HepG2 (cell line): ENCODE data around the gene ADAMTS18. TPM values are rescaled to one million over a fixed set of nuclear protein-coding genes. Genes with fewer than 3 reads are reported as not detected.

Experiments
- ARNT2 ChIP-seq: sonication (generic); formaldehyde crosslinking; IDR thresholded peaks from 2 replicates; pipeline ENCODE4 v1.8.0; 2022; ENCODE audit warnings: mild to moderate bottlenecking, low read depth, missing genetic modification reagents, moderate library complexity
- CBX1 ChIP-seq: IDR thresholded peaks from one replicate; pipeline ENCODE4 v1.6.1; 2016; ENCODE audit warnings: antibody characterized with exemption, low read depth
- MATR3 ChIP-seq: sonication (generic); formaldehyde crosslinking; IDR thresholded peaks from 2 replicates; pipeline ENCODE4 v1.4.0; 2020; ENCODE audit warnings: missing genetic modification reagents
- SIN3A ChIP-seq: IDR thresholded peaks from 2 replicates; pipeline ENCODE4 v1.6.1; 2011; ENCODE audit warnings: low read depth, mild to moderate bottlenecking, control low read depth, low read length, borderline replicate concordance
- SMAD1 ChIP-seq: sonication (generic); formaldehyde crosslinking; IDR thresholded peaks from 2 replicates; pipeline ENCODE4 v1.4.0; 2020; ENCODE audit warnings: missing genetic modification reagents, low read depth, mild to moderate bottlenecking, borderline replicate concordance
- TAF15 ChIP-seq: fragments of 200-400 bp; formaldehyde crosslinking; IDR thresholded peaks from one replicate; pipeline ENCODE4 v1.6.1; 2018; ENCODE audit warnings: mild to moderate bottlenecking, low read depth, low read length; ENCODE audit not compliant: poor library complexity, severe bottlenecking
- ZFP90 ChIP-seq: sonication (generic); formaldehyde crosslinking; IDR thresholded peaks from 2 replicates; pipeline ENCODE4 v1.8.0; 2022; ENCODE audit warnings: missing genetic modification reagents, mild to moderate bottlenecking, inconsistent platforms, borderline replicate concordance
- ZNF354B ChIP-seq: sonication (generic); formaldehyde crosslinking; IDR thresholded peaks from 2 replicates; pipeline ENCODE4 v1.8.0; 2022; ENCODE audit warnings: mild to moderate bottlenecking, missing genetic modification reagents
- ZNF430 ChIP-seq: sonication (generic); formaldehyde crosslinking; IDR thresholded peaks from 2 replicates; pipeline ENCODE4 v1.9.0; 2021; ENCODE audit warnings: mild to moderate bottlenecking, missing genetic modification reagents
- ZNF607 ChIP-seq: sonication (generic); formaldehyde crosslinking; IDR thresholded peaks from 2 replicates; pipeline ENCODE4 v1.5.1; 2020; ENCODE audit warnings: missing genetic modification reagents, mild to moderate bottlenecking, borderline replicate concordance
- ZNF768 ChIP-seq: sonication (generic); formaldehyde crosslinking; IDR thresholded peaks from 2 replicates; pipeline ENCODE4 v1.4.0; 2020; ENCODE audit warnings: missing genetic modification reagents
- ZNF850 ChIP-seq: sonication (generic); formaldehyde crosslinking; conservative IDR thresholded peaks from 2 replicates; pipeline ENCODE4 v1.9.0; 2021; ENCODE audit warnings: mild to moderate bottlenecking, missing genetic modification reagents
- polyA plus RNA-seq, 8 experiments: library from polyadenylated mRNA; depleted of rRNA in 3 of 8; stranded (reverse) in 7 of 8; unstranded in 1 of 8; fragments of >200 nt; fragmentation: Illumina TruSeq in 4 of 8; extraction: Trizol in 4 of 8; gene quantifications; 2 replicates each; pipeline versions ENCODE4 v1.2.1 to v1.2.3, GENCODE V29; 2011 to 2016; ENCODE audit warnings: low read depth in 4 of 8, missing spikeins in 1 of 8, mixed read lengths in 1 of 8; ENCODE audit not compliant: insufficient read depth in 1 of 8
- total RNA-seq, 5 experiments: library from RNA; depleted of rRNA; stranded (reverse); fragments of >200 nt; fragmentation: Illumina TruSeq; extraction: Trizol; gene quantifications; 2 replicates each; pipeline ENCODE4 v1.2.3, GENCODE V29; 2016; ENCODE audit warnings: low read depth in 1 of 5
- TF ChIP-seq, protein P1 (sequence below): IDR thresholded peaks from 2 replicates; pipeline ENCODE4 v1.4.0; 2020; ENCODE audit warnings: mild to moderate bottlenecking, missing genetic modification reagents
- TF ChIP-seq, protein P2 (sequence below), 2 experiments: sonication (generic) in 1 of 2; formaldehyde crosslinking in 1 of 2; IDR thresholded peaks; 2 replicates each; pipeline versions ENCODE4 v1.6.1 to v1.9.0; 2014 to 2022; ENCODE audit warnings: antibody characterized with exemption in 1 of 2, borderline replicate concordance in 1 of 2, inconsistent platforms in 1 of 2, low read depth in 1 of 2, missing genetic modification reagents in 1 of 2
- TF ChIP-seq, protein P3 (sequence below): sonication (generic); formaldehyde crosslinking; IDR thresholded peaks from 2 replicates; pipeline ENCODE4 v1.4.0; 2020; ENCODE audit warnings: missing genetic modification reagents, borderline replicate concordance

Gene ADAMTS18
- total and polyA plus RNA-seq, 2 of the 13 experiments (the other 11 are each of a cell fraction or from before 2014, with no cell fraction given): 0.01 TPM; not detected in 1

DNA sequence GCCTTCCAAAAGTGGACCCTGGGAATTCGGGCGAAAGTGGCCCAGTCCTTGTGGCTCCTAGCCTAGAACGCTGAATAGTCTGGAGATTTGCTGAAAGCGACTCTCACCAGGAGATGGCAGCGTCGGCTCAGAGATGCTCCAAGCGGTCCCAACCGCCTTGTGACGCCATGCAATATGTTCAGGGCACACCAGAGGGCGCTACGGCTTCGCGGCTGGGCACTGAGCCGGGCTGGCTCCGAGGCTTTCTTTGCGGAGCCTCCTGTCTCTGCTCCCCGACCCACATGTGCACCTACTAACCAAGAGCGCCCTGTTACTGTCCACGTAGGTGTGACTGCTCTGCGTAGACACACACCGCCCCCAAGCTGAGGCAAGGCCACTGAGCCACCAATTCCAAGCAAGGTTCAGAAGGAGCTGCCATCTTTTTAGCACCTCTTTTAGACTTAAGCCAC is 198.7 kb downstream of the ADAMTS18 start (continued):
- TF ChIP-seq ZNF850 (0 out of 2 replicates have a peak, but pooled peaks have one; percentile 6), ZNF768 (CRISPR knock-in tag) (peak; percentile 80), ZNF430 (CRISPR knock-in tag) (no peak), ARNT2 (CRISPR knock-in tag) (0 out of 2 replicates have a peak, but pooled peaks have one; percentile 50), ZNF354B (CRISPR knock-in tag) (no peak), SIN3A (no peak), MATR3 (no peak), SMAD1 (CRISPR knock-in tag) (peak; percentile 61; the same call in 1 of the 2 replicates), ZFP90 (CRISPR knock-in tag) (peak; percentile 88), TAF15 (no peak), CBX1 (peak; percentile 37), ZNF607 (CRISPR knock-in tag) (peak; percentile 93)
- TF ChIP-seq, protein P1, sequence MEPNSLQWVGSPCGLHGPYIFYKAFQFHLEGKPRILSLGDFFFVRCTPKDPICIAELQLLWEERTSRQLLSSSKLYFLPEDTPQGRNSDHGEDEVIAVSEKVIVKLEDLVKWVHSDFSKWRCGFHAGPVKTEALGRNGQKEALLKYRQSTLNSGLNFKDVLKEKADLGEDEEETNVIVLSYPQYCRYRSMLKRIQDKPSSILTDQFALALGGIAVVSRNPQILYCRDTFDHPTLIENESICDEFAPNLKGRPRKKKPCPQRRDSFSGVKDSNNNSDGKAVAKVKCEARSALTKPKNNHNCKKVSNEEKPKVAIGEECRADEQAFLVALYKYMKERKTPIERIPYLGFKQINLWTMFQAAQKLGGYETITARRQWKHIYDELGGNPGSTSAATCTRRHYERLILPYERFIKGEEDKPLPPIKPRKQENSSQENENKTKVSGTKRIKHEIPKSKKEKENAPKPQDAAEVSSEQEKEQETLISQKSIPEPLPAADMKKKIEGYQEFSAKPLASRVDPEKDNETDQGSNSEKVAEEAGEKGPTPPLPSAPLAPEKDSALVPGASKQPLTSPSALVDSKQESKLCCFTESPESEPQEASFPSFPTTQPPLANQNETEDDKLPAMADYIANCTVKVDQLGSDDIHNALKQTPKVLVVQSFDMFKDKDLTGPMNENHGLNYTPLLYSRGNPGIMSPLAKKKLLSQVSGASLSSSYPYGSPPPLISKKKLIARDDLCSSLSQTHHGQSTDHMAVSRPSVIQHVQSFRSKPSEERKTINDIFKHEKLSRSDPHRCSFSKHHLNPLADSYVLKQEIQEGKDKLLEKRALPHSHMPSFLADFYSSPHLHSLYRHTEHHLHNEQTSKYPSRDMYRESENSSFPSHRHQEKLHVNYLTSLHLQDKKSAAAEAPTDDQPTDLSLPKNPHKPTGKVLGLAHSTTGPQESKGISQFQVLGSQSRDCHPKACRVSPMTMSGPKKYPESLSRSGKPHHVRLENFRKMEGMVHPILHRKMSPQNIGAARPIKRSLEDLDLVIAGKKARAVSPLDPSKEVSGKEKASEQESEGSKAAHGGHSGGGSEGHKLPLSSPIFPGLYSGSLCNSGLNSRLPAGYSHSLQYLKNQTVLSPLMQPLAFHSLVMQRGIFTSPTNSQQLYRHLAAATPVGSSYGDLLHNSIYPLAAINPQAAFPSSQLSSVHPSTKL (CRISPR knock-in tag): peak; percentile 61
- TF ChIP-seq, protein P2, sequence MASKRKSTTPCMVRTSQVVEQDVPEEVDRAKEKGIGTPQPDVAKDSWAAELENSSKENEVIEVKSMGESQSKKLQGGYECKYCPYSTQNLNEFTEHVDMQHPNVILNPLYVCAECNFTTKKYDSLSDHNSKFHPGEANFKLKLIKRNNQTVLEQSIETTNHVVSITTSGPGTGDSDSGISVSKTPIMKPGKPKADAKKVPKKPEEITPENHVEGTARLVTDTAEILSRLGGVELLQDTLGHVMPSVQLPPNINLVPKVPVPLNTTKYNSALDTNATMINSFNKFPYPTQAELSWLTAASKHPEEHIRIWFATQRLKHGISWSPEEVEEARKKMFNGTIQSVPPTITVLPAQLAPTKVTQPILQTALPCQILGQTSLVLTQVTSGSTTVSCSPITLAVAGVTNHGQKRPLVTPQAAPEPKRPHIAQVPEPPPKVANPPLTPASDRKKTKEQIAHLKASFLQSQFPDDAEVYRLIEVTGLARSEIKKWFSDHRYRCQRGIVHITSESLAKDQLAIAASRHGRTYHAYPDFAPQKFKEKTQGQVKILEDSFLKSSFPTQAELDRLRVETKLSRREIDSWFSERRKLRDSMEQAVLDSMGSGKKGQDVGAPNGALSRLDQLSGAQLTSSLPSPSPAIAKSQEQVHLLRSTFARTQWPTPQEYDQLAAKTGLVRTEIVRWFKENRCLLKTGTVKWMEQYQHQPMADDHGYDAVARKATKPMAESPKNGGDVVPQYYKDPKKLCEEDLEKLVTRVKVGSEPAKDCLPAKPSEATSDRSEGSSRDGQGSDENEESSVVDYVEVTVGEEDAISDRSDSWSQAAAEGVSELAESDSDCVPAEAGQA (IDR thresholded peaks at IDR 0.05; ENCODE audit: low read depth): no peak
- TF ChIP-seq, protein P2 (CRISPR knock-in tag; IDR thresholded peaks at IDR 0.05; ENCODE audit: borderline replicate concordance): no peak
- TF ChIP-seq, protein P3, sequence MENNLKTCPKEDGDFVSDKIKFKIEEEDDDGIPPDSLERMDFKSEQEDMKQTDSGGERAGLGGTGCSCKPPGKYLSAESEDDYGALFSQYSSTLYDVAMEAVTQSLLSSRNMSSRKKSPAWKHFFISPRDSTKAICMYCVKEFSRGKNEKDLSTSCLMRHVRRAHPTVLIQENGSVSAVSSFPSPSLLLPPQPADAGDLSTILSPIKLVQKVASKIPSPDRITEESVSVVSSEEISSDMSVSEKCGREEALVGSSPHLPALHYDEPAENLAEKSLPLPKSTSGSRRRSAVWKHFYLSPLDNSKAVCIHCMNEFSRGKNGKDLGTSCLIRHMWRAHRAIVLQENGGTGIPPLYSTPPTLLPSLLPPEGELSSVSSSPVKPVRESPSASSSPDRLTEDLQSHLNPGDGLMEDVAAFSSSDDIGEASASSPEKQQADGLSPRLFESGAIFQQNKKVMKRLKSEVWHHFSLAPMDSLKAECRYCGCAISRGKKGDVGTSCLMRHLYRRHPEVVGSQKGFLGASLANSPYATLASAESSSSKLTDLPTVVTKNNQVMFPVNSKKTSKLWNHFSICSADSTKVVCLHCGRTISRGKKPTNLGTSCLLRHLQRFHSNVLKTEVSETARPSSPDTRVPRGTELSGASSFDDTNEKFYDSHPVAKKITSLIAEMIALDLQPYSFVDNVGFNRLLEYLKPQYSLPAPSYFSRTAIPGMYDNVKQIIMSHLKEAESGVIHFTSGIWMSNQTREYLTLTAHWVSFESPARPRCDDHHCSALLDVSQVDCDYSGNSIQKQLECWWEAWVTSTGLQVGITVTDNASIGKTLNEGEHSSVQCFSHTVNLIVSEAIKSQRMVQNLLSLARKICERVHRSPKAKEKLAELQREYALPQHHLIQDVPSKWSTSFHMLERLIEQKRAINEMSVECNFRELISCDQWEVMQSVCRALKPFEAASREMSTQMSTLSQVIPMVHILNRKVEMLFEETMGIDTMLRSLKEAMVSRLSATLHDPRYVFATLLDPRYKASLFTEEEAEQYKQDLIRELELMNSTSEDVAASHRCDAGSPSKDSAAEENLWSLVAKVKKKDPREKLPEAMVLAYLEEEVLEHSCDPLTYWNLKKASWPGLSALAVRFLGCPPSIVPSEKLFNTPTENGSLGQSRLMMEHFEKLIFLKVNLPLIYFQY (CRISPR knock-in tag): 0 out of 2 replicates have a peak, but pooled peaks have one; percentile 54
